ENCODE results near the gene REM2. TPM values are rescaled to one million over a fixed set of nuclear protein-coding genes. Genes with fewer than 3 reads are reported as not detected.

Gene REM2
- polyA plus RNA-seq, 3 donors = 1.8 TPM; not detected in 2

DNA sequence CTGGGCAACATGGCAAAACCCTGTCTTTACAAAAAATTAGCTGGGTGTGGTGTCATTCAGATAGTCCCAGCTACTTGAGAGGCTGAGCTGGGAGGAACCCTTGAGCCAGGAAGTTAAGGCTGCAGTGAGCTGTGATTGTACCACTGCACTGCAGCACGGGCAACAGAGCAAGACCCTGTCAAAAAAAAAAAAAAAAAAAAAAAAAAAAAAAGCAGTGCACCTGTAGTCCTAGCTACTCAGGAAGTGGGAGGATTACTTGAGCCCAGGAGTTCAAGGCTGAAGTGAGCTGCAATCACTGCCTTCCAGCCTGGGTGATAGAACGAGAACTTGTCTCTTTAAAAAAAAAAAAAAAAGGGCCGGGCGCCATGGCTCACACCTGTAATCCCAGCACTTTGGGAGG is 5.6 kb downstream of the REM2 start:
- Histone ChIP-seq H3K4me3 (replicated peaks in 1 of 3; ENCODE audit: low read depth in 2 of 3, low read length in 3 of 3) (no peak overlapping the region), H4K20me1 (ENCODE audit: insufficient read depth, low read length) (no peaks in the 10 kb centered on the region), H3K79me2 (ENCODE audit: insufficient read depth, low read length) (no peaks in the 10 kb centered on the region), H3K9me3 (replicated peaks in 1 of 2; ENCODE audit: control insufficient read depth in 1 of 2, insufficient read depth in 1 of 2, low read length in 2 of 2) (no peaks in the 10 kb centered on the region), H2AFZ (ENCODE audit: insufficient read depth, low read depth, low read length, poor library complexity, severe bottlenecking) (no peak overlapping the region), H3K9ac (ENCODE audit: insufficient read depth, low read length, poor library complexity, severe bottlenecking) (no peak overlapping the region), H3K36me3 (replicated peaks in 1 of 2; ENCODE audit: control insufficient read depth in 1 of 2, insufficient read depth in 2 of 2, low read length in 2 of 2) (peaks cover 0 to 13% of the 10 kb centered on the region in 2 donors), H3K27me3 (ENCODE audit: control insufficient read depth in 2 of 2, insufficient read depth in 2 of 2, low read length in 2 of 2) (peaks cover 0 to 20% of the 10 kb centered on the region in 2 donors), H3K4me1 (ENCODE audit: control insufficient read depth in 1 of 2, insufficient read depth in 2 of 2, low read length in 2 of 2) (peaks cover 12 to 15% of the 10 kb centered on the region in 2 donors), H3K4me2 (replicated peaks; ENCODE audit: extremely low read depth, low read length, poor library complexity, severe bottlenecking) (no peak overlapping the region), H3K27ac (ENCODE audit: low read depth in 1 of 2, low read length in 2 of 2) (no peak overlapping the region)
- peaks cover 0 to 8% (median 3%) of the 10 kb centered on the region in 7 donors for H3K9me3 Mint-ChIP-seq
- intact Hi-C loops (cut with micrococcal nuclease) = no loop called here
- peaks cover 21 to 22% of the 10 kb centered on the region in 2 donors for H3K36me3 Mint-ChIP-seq
- peak overlapping the region in 1 of 7 donors; percentile 50 for H3K27ac Mint-ChIP-seq
- H3K4me1 Mint-ChIP-seq = peaks cover 20% of the 10 kb centered on the region
- H3K4me3 Mint-ChIP-seq = no peak overlapping the region
- H3K27me3 Mint-ChIP-seq (ENCODE audit: low read depth in 3 of 3) = peaks cover 21 to 35% (median 22%) of the 10 kb centered on the region in 3 donors
- no CpG with 5 or more reads among the region's 4 CpGs for WGBS (ENCODE audit: insufficient coverage)
- DNase-seq = no peak
- TF ChIP-seq, protein P1, sequence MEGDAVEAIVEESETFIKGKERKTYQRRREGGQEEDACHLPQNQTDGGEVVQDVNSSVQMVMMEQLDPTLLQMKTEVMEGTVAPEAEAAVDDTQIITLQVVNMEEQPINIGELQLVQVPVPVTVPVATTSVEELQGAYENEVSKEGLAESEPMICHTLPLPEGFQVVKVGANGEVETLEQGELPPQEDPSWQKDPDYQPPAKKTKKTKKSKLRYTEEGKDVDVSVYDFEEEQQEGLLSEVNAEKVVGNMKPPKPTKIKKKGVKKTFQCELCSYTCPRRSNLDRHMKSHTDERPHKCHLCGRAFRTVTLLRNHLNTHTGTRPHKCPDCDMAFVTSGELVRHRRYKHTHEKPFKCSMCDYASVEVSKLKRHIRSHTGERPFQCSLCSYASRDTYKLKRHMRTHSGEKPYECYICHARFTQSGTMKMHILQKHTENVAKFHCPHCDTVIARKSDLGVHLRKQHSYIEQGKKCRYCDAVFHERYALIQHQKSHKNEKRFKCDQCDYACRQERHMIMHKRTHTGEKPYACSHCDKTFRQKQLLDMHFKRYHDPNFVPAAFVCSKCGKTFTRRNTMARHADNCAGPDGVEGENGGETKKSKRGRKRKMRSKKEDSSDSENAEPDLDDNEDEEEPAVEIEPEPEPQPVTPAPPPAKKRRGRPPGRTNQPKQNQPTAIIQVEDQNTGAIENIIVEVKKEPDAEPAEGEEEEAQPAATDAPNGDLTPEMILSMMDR (IDR thresholded peaks at IDR 0.05) = no peak

- intact Hi-C loops (cut with micrococcal nuclease) = no loop called here
- Histone ChIP-seq H3K4me3 (replicated peaks in 1 of 3; ENCODE audit: low read depth in 2 of 3, low read length in 3 of 3) (no peak overlapping the region), H3K4me1 (ENCODE audit: control insufficient read depth in 1 of 2, insufficient read depth in 2 of 2, low read length in 2 of 2) (peaks cover 12 to 15% of the 10 kb centered on the region in 2 donors), H3K9me3 (replicated peaks in 1 of 2; ENCODE audit: control insufficient read depth in 1 of 2, insufficient read depth in 1 of 2, low read length in 2 of 2) (no peaks in the 10 kb centered on the region), H3K4me2 (replicated peaks; ENCODE audit: extremely low read depth, low read length, poor library complexity, severe bottlenecking) (no peak overlapping the region), H3K36me3 (replicated peaks in 1 of 2; ENCODE audit: control insufficient read depth in 1 of 2, insufficient read depth in 2 of 2, low read length in 2 of 2) (peaks cover 0 to 20% of the 10 kb centered on the region in 2 donors), H4K20me1 (ENCODE audit: insufficient read depth, low read length) (no peaks in the 10 kb centered on the region), H3K27ac (ENCODE audit: low read depth in 1 of 2, low read length in 2 of 2) (no peak overlapping the region), H3K9ac (ENCODE audit: insufficient read depth, low read length, poor library complexity, severe bottlenecking) (no peak overlapping the region), H3K27me3 (ENCODE audit: control insufficient read depth in 2 of 2, insufficient read depth in 2 of 2, low read length in 2 of 2) (peaks cover 0 to 14% of the 10 kb centered on the region in 2 donors), H2AFZ (ENCODE audit: insufficient read depth, low read depth, low read length, poor library complexity, severe bottlenecking) (no peak overlapping the region), H3K79me2 (ENCODE audit: insufficient read depth, low read length) (no peaks in the 10 kb centered on the region)
- Mint-ChIP-seq H3K27me3 (ENCODE audit: low read depth in 3 of 3) (peaks cover 15 to 25% (median 15%) of the 10 kb centered on the region in 3 donors), H3K9me3 (peaks cover 0 to 8% (median 2%) of the 10 kb centered on the region in 7 donors), H3K27ac (no peak overlapping the region), H3K4me3 (no peak overlapping the region), H3K4me1 (peaks cover 15% of the 10 kb centered on the region), H3K36me3 (peaks cover 27 to 33% of the 10 kb centered on the region in 2 donors)
- TF ChIP-seq, protein P1 (IDR thresholded peaks at IDR 0.05) = no peak
- no peak for DNase-seq
- no CpG with 5 or more reads among the region's 1 CpG for WGBS (ENCODE audit: insufficient coverage)
These were observed 7.4 kb downstream of the REM2 start for GRCh38 chr14:22890416-22890815.
